ENCODE measurements around the gene S1PR1. TPM values are rescaled to one million over a fixed set of nuclear protein-coding genes. Genes with fewer than 3 reads are reported as not detected.

The S1PR1 gene
- polyA plus RNA-seq, 1 donor (not counting 4 experiments of a cell fraction or from before 2014, with no cell fraction given) = 3.1 TPM

GRCh38 chr1:101290119-101290921 lies 53.5 kb downstream of the S1PR1 start:
- H3K9me1 ChIP-seq (ENCODE audit: control insufficient read depth, extremely low read depth, insufficient read depth, low read length) = no peaks in the 10 kb centered on the region
- no peak overlapping the region for H3K9ac ChIP-seq (ENCODE audit: control insufficient read depth, extremely low read depth, insufficient read depth, low read length)
- H3K4me2 ChIP-seq (ENCODE audit: control insufficient read depth, extremely low read depth, insufficient read depth, low read depth, low read length) = no peak overlapping the region
- H3K36me3 ChIP-seq (ENCODE audit: control insufficient read depth in 2 of 2, extremely low read depth in 1 of 2, insufficient read depth in 2 of 2, low read length in 2 of 2) = no peaks in the 10 kb centered on the region
- dilution Hi-C loops (cut with MboI; ENCODE audit: extremely low pct_ligation_motif_present, low sequenced_read_pairs) = no loop called here
- H3K4me1 ChIP-seq (ENCODE audit: control insufficient read depth, extremely low read depth, insufficient read depth, low read length) = no peaks in the 10 kb centered on the region
- no peaks in the 10 kb centered on the region for H3K79me2 ChIP-seq (ENCODE audit: control insufficient read depth, insufficient read depth, low read length)
- H4K20me1 ChIP-seq (ENCODE audit: control insufficient read depth, extremely low read depth, insufficient read depth, low read length) = no peaks in the 10 kb centered on the region
- no peak for FAIRE-seq
- DNase-seq (ENCODE audit: low read depth, low spot score) = no peak
- no peak overlapping the region for H2AFZ ChIP-seq (ENCODE audit: control insufficient read depth, low read length)
- no peaks in the 10 kb centered on the region for H3K27me3 ChIP-seq (ENCODE audit: control insufficient read depth, extremely low read depth, insufficient read depth, low read length)
- no peaks in the 10 kb centered on the region for H3K9me3 ChIP-seq (ENCODE audit: control insufficient read depth, low read depth, low read length)
- H3K4me3 ChIP-seq (ENCODE audit: control insufficient read depth in 2 of 3, extremely low read depth in 1 of 3, insufficient read depth in 2 of 3, low read depth in 1 of 3, low read length in 3 of 3) = no peak overlapping the region
- TF ChIP-seq CTCF (optimal IDR thresholded peaks at IDR 0.05 in 1 of 3, IDR thresholded peaks at IDR 0.05 in 1 of 3, conservative IDR thresholded peaks at IDR 0.05 in 1 of 3; ENCODE audit: extremely low read depth in 1 of 3, insufficient read depth in 2 of 3, low read length in 3 of 3) (no peak), EZH2 (IDR thresholded peaks at IDR 0.05; ENCODE audit: low read length) (no peak)
- no peak overlapping the region for H3K27ac ChIP-seq (ENCODE audit: control insufficient read depth, insufficient read depth, low read length)

Other genes with a start within 250 kb of the S1PR1 start
- gene DPH5, start 211.2 kb upstream of the S1PR1 start, polyA plus RNA-seq = 45.1 to 98.0 TPM (median 67.2 TPM) in 3 replicates